K562 (cell line): ENCODE results near the gene SH3BP2. TPM values are rescaled to one million over a fixed set of nuclear protein-coding genes. Genes with fewer than 3 reads are reported as not detected.

Experiments used
- MGA ChIP-seq: fragments of 450-650 bp; IDR thresholded peaks from 2 replicates; pipeline ENCODE4 v1.6.1; 2016; ENCODE audit warnings: mild to moderate bottlenecking, moderate library complexity
- polyA plus RNA-seq, 8 experiments: library from polyadenylated mRNA; depleted of rRNA in 4 of 8; stranded (reverse) in 5 of 8; unstranded in 3 of 8; fragments of >200 nt; fragmentation: Nextera tagmentation in 2 of 8; fragmentation: Illumina TruSeq in 1 of 8; extraction: Ambion mirVana in 2 of 8; extraction: Trizol in 1 of 8; gene quantifications; 2 replicates each; pipeline versions ENCODE4 v1.2.1 to v1.2.3, GENCODE V29; 2011 to 2014; ENCODE audit warnings: inconsistent platforms in 1 of 8, missing spikeins in 1 of 8
- total RNA-seq, 7 experiments: library from RNA; depleted of rRNA in 6 of 7; stranded (reverse); fragments of >200 nt in 6 of 7; fragmentation: Illumina TruSeq in 2 of 7; extraction: Trizol in 2 of 7; gene quantifications; 2 replicates each; pipeline versions ENCODE4 v1.2.1 to v1.2.3, GENCODE V29; 2011 to 2021; ENCODE audit warnings: low replicate concordance in 1 of 7

Gene SH3BP2
- total and polyA plus RNA-seq, 9 of the 15 experiments (the other 6 are each of a cell fraction or from before 2014, with no cell fraction given) = 0.34 to 16.0 (median 5.1) TPM

GRCh38 chr4:2795300-2795892, 2.5 kb downstream of the SH3BP2 start (continued):
- TF ChIP-seq MGA = no peak
